ENCODE data around the gene C15orf39.

The C15orf39 gene

DNA sequence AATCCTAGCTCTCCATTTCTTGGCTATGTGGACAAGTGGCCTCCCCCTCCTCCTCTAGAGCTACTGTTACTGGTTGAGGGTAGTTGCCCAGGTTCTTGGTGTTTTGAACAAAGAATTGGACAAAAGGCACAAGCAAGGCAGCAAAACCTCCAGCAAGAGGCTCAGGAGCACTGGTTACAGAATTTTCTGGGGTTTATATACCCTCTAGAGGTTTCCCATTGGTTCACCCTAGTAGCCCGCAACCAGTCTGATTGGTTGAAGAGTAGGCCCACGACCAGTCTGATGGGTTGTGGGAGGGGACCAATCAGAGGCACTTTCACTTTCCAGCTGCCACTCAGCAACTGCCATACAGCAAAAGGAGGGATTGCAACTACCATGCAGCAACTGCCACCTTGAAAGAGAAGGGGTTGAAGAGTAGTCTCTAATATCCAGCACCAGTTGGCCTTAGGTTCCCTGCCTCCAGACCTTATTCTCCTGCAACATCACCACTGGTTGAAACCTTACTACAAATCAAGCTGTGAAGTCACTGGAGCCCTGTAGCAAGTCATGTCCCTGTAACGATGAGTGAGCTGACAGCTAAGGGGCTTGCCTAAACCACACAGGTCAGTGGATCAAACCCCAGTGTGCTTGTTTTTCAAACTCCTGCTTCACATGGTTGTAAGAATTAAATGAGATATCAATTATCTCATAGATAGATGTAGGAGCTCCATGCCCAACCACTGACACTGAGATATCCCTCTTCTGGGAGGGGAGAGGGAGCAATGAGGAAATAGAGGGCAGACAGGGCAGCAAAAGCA lies 2.9 kb upstream of the C15orf39 start:
- no peak for DNase-seq

DNA sequence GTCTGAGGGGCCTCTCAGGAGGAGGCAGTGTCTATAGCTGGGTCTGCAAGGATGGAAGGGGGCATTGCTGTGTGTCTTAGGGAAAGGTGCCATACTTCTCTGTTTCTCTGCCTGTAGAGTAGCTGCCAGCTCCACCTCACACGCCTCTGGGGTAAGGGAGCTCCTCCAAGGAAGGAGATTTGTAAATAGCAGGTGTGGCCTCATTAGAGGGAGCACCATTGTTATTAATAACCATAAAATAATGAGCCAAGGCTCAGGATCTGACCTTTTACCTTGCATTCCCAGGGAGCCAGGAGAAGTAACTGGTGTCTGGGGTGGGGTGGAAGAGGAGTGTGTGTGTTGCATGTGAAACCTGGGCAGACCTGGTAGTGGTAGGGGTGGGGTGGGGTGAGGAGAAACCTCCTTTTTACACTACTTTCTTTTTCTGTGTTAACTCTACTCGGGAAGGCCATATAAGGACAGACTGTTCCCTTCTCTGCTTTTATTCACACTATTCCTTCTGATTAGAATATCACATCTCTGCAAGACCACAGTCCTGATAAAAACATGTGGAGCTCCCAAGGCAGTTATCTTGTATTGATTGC lies 2.2 kb upstream of the C15orf39 start:
- DNase-seq = no peak

DNA sequence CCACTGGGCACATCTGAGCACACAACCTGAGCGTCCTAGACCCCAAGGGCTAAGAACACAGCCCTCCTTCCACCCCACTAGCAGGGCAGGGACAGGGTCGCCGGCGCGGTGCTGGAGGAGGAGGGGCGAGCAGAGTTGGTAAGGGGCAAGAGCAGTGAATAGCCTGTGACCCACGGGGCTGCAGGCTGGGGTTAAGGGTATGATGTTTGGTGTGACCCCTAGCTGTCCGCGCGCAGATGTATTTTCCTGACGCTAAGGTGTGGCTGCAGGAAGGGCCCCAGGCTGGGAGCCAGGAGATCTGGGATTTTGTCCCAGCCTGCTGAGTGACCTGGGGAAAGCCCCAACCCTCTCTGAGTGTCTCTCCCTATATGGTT lies 1.3 kb upstream of the C15orf39 start:
- no peak for DNase-seq

DNA sequence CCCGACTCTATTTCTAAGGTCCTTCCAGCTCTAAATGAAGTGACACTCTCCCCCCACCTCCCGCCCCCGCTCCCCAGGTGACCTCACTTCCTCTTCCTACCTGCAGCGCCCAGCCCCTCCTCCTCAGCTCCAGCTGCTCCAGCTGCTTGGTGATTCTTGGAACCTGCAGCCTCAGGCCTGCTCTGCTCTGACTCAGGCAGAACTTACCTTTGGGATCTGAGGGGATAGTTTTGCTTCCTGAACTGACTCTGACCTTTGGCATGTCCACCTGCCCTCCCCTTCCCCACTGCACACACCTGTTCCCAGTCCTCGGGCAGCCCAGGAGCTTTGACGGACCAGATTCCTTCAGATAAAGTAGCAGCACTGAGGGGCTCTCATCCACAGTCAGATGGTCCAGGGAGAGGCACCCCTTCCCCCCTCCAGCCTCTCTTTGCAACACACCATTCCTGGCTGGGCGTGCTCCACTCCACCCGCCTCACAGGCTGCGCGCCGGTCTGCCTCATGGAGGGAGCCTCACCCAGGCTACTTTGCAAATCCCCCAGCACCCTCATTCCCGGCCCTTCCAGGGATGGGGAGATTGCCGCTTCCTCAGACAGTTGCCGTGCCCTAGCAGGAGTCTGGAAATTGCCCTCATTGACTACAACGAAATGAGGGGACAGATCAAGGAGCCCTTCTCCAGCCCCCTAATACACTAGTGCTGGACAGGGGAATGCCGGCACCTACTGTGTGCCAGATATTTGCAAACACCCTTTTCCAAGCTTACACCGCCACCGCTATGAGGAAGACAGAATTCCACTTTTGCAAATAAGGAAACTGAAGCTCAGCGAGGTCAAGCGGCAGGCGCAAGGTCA lies 692 bp upstream of the C15orf39 start:
- DNase-seq = no peak

DNA sequence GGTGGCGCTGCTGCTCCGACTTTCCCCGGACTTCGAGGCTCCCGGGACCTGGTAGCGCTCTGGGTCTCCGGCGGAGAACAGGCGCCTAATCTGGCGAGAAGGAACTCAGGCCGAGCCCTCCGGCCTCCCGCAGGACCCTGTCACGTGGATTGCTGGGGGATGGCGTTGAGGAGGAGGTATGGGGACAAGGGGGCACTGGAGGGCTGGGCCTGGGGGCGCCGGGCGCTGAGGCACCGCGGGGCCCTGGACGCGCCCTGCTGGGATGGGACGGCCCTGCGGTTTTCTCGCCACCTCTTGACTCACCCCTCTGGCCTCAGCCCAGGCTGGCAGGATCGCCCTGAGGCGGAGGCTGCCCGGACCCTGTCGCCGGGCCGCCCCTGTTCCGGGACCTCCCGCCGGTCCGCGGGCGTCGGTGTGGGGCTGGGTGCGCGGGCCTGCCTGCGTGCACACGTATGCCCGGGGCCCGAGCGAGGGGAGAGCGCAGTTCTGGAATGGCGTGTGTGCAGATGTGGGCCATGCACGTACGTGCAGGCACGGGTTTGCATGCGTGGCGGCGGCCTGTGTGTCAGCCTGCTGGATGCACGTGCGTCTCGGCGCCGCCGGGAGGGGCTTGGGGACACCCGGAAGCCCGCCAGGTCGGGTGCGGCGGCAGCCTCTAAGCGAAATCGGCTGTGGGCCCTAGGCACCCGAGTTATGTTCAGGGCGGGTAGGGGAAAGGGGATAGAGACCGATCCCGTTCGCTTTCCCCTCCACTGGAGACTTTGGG lies 752 bp downstream of the C15orf39 start:
- DNase-seq = no peak

DNA sequence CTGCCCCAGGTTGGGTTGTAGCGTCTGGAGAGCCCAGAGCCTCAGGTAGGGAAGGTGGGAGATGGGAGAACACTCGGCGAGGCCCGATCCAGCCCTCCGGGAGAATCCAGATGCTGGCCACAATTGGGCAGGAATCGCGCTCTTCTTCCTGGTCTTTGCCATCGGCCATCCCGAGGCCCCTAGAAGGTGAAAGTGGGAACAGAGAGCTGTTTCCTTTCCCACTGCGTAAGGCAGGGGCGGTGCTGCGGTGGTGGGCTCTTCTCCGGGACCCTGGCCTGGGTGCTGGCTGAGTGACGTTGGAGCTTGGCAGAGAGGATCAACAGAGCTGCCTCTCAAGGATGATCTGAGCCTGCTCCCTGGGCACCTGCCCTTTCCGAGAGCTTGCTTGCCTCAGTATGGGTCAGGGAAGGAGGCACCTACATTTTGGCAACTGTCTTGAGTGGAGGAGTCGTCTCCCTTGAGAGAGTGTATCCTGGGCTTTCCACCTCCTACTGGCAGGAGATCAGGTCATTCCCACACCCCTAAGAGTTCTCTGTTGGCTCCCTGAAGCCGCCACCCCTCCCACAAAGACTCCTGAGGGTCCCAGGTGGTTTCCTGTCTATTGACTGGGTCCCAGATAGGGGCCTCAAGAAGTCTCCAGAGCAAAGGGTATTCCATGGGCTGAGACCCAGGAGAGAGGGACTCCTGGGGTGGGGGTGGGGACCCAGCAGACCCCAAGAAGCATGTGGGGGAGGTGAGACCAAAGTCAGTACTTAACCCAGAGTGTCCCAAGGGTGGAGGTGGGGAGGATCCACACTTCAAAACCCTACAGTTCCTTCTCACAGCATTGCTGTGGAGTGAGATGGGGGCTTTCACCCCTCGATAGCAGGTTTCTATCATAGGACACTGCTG lies 1.6 kb downstream of the C15orf39 start:
- no peak for DNase-seq

DNA sequence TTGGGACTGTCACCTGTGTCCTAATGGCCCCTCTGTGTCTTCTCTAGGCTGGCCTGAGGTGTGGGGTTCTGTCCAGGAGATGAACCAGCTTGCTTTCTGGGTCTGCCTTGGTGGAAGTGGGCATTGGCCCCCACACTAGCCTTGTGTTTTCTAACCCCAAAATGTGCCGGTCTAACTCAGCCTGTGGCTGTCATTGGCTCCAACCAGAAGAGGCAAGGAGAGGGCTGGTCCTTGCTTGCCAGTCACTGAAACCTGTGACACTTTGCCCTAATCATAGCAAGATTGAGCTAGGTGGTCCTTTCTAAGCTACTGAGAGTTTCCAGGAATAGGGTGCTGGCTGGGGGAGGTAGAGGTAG lies 2.2 kb downstream of the C15orf39 start:
- DNase-seq = no peak

DNA sequence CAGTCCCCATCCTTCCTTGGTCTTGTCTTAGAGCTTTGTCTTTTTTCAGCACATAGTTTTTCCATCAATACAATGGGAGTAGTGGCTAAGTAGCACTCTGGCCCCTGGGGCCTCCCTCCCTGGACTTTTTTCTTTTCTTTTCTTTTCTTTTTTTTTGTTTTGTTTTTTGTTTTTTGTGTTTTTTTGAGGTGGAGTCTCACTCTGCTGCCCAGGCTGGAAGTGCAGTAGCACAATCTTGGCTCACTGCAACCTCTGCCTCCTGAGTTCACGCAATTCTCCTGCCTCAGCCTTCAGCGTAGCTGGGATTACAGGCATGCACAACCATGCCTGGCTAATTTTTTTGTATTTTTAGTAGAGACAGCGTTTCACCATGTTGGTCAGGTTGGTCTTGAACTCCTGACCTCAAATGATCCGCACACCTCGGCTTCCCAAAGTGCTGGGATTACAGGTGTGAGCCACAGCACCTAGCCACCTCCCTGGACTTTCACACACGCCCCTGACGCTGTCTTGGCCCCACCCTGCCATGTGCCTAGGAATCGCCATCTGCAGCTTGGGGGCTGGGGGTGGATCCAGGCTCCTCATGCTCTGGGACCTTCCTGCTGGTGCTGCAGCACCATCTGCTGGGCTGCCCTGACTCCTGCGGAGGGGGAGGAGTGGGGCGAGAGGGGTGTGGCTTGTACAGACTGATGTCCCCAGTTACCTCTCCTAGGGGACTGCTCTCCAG lies 2.8 kb downstream of the C15orf39 start:
- DNase-seq = peak; percentile 54

DNA sequence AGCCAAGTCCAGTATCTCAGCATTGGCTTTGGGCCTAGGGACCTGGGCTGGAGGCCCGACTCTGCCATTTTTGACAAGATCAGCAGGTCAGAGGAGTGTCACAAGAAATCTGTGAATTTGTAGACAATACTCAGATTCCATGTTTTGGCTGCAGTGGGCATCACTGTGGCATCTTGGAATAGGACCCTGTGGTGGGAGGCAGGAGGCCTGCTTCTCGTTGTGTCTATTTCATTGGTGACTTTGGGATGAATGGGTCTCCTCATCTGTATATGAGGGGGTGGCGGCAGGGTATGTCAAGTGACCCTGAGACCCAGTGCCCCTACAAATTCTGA lies 3.3 kb downstream of the C15orf39 start:
- DNase-seq = no peak

DNA sequence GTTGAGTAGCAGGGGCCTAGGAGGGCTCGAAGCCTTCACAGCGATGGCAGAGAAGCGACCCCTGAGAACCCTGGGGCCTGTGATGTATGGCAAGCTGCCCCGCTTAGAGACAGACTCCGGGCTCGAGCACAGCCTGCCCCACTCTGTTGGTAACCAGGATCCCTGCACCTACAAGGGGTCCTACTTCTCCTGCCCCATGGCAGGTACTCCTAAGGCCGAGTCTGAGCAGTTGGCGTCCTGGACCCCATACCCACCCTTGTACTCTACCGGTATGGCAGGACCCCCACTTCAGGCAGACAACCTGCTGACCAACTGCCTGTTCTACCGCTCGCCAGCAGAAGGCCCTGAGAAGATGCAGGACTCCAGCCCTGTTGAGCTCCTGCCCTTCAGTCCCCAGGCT lies 4.3 kb downstream of the C15orf39 start:
- no peak for DNase-seq

DNA sequence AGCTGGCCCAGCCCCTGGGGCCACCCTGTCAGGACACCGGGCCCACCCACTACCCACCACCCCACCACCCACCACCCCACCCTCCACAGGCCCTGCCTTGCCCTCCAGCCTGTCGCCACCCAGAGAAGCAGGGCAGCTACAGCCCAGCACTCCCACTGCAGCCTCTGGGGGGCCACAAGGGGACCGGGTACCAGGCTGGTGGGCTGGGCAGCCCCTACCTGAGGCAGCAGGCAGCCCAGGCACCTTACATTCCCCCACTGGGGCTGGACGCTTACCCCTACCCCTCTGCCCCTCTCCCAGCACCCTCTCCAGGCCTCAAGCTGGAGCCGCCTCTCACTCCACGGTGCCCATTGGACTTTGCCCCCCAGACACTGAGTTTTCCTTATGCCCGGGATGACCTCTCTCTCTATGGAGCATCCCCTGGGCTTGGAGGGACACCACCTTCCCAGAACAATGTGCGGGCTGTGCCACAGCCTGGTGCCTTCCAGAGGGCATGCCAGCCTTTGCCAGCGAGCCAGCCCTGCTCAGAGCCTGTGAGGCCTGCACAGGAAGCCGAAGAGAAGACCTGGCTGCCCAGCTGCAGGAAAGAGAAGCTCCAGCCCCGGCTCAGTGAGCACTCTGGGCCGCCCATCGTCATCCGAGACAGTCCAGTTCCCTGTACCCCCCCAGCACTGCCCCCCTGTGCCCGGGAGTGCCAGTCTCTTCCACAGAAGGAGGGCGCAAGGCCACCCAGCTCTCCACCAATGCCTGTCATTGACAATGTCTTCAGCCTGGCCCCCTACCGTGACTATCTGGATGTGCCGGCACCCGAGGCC lies 5.3 kb downstream of the C15orf39 start:
- no peak for DNase-seq

DNA sequence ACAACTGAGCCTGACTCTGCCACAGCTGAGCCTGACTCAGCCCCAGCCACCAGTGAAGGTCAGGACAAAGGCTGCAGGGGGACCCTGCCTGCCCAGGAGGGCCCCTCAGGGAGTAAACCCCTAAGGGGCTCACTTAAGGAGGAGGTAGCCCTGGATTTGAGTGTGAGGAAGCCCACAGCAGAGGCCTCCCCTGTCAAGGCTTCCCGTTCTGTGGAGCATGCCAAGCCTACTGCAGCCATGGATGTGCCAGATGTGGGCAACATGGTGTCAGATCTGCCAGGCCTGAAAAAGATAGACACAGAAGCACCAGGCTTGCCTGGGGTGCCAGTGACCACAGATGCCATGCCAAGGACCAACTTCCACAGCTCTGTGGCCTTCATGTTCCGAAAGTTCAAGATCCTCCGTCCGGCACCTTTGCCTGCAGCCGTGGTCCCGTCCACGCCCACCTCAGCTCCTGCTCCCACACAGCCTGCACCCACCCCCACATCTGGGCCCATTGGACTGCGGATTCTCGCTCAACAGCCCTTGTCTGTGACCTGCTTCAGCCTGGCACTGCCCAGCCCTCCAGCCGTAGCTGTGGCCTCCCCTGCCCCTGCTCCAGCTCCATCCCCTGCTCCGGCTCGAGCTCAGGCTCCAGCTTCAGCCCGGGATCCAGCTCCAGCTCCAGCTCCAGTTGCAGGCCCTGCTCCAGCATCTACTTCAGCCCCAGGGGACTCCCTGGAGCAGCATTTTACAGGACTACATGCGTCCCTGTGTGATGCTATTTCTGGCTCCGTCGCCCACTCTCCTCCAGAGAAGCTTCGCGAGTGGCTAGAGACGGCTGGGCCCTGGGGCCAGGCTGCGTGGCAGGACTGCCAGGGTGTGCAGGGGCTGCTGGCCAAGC lies 6.2 kb downstream of the C15orf39 start:
- no peak for DNase-seq

DNA sequence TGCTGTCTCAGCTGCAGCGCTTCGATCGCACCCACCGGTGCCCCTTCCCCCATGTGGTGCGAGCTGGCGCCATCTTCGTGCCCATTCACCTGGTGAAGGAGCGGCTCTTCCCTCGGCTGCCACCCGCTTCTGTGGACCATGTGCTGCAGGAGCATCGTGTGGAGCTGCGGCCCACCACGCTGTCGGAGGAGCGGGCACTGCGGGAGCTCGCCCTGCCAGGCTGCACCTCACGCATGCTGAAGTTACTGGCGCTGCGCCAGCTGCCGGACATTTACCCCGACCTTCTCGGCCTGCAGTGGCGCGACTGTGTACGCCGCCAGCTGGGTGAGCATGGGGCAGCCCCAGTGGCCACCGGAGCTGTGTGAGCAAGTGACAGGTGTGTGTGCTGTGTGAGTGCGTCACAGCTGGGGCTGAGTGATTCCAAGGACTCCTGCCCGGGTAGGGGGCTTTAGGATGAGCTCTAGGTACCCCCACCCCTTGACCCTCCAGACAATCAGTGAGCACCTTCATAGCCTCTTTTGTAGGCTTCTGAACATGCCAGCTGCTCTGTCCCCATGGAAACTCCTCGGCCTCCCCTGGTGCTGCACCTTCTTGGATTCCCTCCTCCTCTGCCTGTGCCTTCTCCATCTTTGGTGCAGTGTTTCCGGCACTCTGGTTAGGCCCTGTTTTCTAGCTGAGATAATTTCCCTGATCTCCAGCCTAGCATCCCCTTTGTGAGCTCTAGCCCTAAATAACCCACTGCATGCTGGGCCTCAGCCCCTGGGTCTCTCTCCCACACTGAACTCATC lies 7.0 kb downstream of the C15orf39 start:
- DNase-seq = no peak

DNA sequence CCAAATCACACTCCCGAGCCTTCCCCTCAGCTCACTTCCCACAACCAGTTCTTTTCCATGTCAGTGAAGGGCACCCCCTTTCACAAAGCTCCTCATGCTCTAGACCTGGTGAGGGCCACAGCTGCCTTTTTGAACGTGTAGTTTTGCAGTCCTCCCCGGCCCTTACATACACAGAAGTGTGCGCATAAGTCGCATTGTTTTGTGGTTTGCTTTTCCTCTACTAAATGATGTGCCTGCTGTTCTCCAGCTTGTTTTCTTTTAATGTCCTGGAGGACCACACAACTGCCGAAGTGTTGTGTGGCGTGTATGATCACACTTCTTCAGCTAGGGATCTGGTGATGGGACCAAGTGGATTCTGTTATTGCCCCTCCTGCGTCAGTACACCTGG lies 7.6 kb downstream of the C15orf39 start:
- DNase-seq = no peak

DNA sequence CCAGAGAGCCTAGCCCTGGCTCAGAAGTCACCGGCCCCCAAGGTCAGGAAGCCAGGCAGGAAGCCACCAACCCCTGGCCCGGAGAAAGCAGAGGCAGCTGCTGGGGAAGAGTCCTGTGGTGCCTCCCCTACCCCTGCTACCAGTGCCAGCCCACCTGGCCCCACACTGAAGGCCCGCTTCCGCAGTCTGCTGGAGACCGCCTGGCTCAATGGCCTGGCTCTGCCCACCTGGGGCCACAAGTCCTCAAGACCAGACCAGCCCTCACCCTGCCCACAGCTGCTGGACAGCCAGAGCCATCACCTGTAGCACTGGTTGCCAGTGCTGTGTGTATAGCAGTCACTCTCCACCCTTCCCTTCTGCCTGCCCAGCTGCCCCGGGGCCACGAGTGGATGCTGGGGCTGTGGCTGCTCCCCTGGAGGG lies 9.1 kb downstream of the C15orf39 start:
- no peak for DNase-seq

DNA sequence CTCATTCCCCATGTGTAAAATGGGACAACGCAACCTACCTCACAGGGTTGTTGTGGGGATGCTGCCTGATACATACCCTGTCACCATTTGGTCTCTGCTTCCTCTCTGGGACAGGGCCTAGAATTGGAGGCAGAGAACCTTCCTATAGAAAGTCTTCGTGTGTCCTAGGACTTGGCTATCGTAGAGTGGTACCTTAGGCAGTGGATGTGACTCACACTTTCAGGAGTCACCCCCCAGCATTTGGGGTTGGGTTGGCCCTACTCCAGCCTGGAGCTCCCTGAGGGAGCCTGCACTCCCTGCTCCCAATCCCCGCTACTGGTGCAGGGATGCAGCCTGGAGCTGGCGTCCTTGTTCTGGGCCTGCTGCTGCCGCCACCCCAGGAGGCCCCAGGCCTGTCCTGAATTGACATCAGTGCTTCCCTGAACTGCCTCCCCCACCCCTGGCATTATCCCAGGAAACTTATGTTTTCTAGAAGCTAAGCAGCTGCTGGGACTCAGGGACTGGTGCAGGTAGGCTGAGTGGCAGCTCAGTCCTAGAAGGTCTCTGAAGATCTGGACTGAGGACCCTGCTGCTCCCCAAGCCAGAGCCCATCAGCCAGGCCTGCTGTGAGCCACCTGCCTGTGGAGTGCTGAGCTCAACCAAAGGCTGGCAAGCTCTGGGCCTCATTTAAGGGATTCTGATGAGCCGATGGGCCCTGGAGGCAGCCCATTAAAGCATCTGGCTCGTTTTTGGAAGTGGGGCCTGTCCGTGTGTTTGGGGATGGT lies 9.9 kb downstream of the C15orf39 start:
- no peak for DNase-seq

DNA sequence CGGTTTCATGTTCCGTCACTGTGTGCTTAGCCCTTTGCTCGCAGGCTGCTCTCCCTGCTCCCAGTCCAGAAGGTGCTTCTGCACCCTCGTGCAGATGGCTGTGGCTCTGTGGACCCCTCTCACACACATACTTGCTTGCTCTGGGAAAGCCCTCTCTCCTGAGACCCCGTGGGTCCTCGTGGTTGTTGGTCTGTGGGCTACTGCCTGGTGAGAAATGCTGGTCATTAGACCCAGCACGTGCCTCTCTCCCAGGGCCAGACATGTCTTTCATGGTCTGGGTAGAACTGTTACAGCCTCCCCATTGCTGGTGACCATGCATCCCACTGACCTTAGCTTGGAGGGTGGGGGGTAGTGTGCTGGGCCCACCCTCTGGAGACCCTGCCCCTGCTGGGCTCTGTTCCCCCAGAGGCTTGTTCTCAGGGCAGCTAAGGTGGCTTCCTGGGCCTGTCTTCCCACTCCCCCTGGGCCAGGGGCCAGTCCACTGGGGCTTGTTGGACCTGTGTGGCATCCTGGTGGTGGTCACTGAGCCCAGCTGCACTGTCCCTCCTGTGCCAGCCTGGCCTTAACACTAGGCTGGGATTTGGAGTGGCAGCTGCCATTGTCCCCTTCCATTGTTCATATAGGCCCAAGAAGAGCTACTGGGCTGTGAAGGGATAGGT lies 10.6 kb downstream of the C15orf39 start:
- DNase-seq = no peak
